ENCODE measurements around the gene POU2F1.

GRCh38 chr1:167200272-167200671 is 20.4 kb upstream of the POU2F1 start:
- TF ChIP-seq CTCF (IDR thresholded peaks at IDR 0.05) (no peak), EP300 (IDR thresholded peaks at IDR 0.05) (no peak), POLR2A (IDR thresholded peaks at IDR 0.05) (no peak)

Measured in suprapubic skin (tissue), 3 donors.